GM19467 (cell line): ENCODE data around the gene PLA2G12B.

Experiments
- ATAC-seq: cut with Tn5 transposase; IDR thresholded peaks from one replicate; pipeline ENCODE4 v1.9.1; 2021; ENCODE audit warnings: mild to moderate bottlenecking, moderate library complexity; ENCODE audit not compliant: unreplicated experiment

PLA2G12B gene

DNA sequence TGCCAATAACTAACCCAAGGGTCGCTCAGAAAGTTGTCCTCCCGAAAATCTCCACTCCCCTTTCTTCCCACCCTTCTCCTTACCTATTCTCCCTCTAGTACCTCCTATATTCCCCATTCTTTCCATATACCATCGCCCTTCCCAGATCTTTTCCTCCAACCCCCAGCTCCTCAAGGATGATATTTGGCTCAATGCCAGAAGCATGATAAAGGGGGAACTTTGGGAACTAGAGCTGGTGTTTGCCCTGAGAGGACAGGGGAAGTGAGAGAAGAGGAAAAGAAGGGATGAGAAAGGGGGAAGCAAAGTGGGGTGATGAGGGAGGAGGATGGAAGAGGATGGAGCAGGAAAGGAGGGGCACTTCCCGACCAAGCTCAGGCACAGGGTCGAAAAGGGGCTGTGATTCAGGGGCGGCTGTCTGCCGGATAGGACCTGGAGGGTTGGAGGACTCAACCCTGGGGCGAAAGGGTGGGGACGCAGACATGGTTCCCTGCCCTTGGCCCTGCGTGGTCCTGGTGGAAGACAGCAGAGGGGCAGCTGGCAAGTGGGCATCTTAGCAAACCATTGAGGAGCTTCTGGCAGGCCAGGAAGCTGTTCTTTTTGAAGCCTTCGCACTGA is 59.3 kb downstream of the PLA2G12B start:
- ATAC-seq, result no peak

DNA sequence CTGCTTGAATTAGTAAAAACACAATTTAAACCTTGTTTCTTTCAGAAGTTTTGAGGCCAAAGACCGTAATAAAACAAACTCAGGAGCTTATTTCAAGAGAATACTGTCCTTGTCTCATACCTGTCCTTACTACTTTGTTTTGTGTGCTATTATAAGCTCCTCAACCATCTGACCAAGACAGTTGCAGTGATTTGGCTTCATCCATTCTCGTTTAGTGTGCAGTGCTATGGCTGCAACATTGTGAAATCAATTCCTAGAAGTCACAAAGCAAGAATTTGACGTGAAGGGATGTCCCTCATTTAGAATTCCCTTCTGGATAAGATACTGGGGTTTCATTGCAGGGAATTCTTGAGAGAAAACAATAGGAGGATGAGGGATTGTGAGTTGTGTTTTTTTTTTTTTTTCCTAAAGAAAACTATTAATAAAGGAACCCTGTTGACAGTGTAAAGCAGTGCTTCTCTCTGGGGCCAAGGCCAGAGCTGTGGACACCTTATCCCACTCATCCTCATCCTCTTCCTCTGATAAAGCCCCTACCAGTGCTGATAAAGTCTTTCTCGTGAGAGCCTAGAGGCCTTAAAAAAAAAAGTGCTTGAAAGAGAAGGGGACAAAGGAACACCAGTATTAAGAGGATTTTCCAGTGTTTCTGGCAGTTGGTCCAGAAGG is 61.3 kb downstream of the PLA2G12B start, which contains the start of gene OIT3:
Gene OIT3, plus strand, starts transcription at position 604 of the 663 bp plus-strand sequence. CDS start 60 bp downstream, outside the sequence.
- ATAC-seq, result no peak

GRCh38 chr10:72890086-72890485 is 64.5 kb downstream of the PLA2G12B start:
- ATAC-seq, result no peak

GRCh38 chr10:72889391-72889831 is 65.2 kb downstream of the PLA2G12B start:
- ATAC-seq, result no peak

- no peak for ATAC-seq
Measured at GRCh38 chr10:72888151-72888638, 66.4 kb downstream of the PLA2G12B start.

GRCh38 chr10:72887043-72887442 is 67.6 kb downstream of the PLA2G12B start:
- no peak for ATAC-seq

- no peak for ATAC-seq
Measured at GRCh38 chr10:72886621-72887020, 68.0 kb downstream of the PLA2G12B start.

GRCh38 chr10:72885953-72886352 is 68.7 kb downstream of the PLA2G12B start:
- ATAC-seq, result no peak
